ENCODE measurements around the gene BEND6. TPM values are rescaled to one million over a fixed set of nuclear protein-coding genes. Genes with fewer than 3 reads are reported as not detected.

Gene BEND6
- total and polyA plus RNA-seq, 2 of the 8 experiments (the other 6 are each of a cell fraction or from before 2014, with no cell fraction given): 0.71 to 2.1 TPM

- ChIA-PET POLR2A (ENCODE audit: partially characterized antibody) (interaction anchor here (0.6 to 1.5 kb wide), 2 partner anchors 31 to 92 kb away, joined by 3 read pairs; no protein-coding TSS in a partner anchor), CTCF (ENCODE audit: partially characterized antibody) (interaction anchor here (0.5 to 6.0 kb wide), 7 partner anchors 10 to 286 kb away, joined by 3 to 40 read pairs (median 3); partner anchors contain the start of gene BEND6)
- no peak overlapping the region for H2BK20ac ChIP-seq (ENCODE audit: low read length)
- no peaks in the 10 kb centered on the region for H3K36me3 ChIP-seq (ENCODE audit: control insufficient read depth in 2 of 4, insufficient read depth in 4 of 4, low read length in 3 of 4)
- H3K79me2 ChIP-seq (ENCODE audit: control insufficient read depth in 1 of 2, insufficient read depth in 2 of 2, low read length in 2 of 2): no peaks in the 10 kb centered on the region
- no peak overlapping the region for H3K4me3 ChIP-seq (ENCODE audit: extremely low read depth in 1 of 4, insufficient read depth in 2 of 4, low read depth in 3 of 4, low read length in 4 of 4)
- H3K18ac ChIP-seq (ENCODE audit: extremely low read depth, low read length): no peak overlapping the region
- no peak overlapping the region for H2AK5ac ChIP-seq (ENCODE audit: low read depth, low read length)
- no peak overlapping the region for H4K8ac ChIP-seq (ENCODE audit: extremely low read depth, insufficient read depth, low read length)
- no peak overlapping the region for H3K27ac ChIP-seq (ENCODE audit: low read depth, low read length)
- H4K20me1 ChIP-seq (replicated peaks in 1 of 2; ENCODE audit: control insufficient read depth in 1 of 2, insufficient read depth in 2 of 2, low read length in 2 of 2): no peaks in the 10 kb centered on the region
- no peak overlapping the region for H2BK15ac ChIP-seq (ENCODE audit: low read length)
- H3K23me2 ChIP-seq (ENCODE audit: low read depth, low read length): no peaks in the 10 kb centered on the region; the same call in 1 of the 2 replicates
- H4K5ac ChIP-seq (ENCODE audit: insufficient read length, low read depth, low read length): no peak overlapping the region
- H2BK5ac ChIP-seq (ENCODE audit: low read depth, low read length): no peak overlapping the region
- no peak for FAIRE-seq
- H3K4me2 ChIP-seq (ENCODE audit: insufficient read depth in 1 of 2, low read depth in 2 of 2, low read length in 2 of 2): no peak overlapping the region
- no peak overlapping the region for H2BK12ac ChIP-seq (ENCODE audit: low read depth, low read length)
- H3K4ac ChIP-seq (replicated peaks; ENCODE audit: insufficient read length, low read depth, low read length): no peak overlapping the region
- H3K27me3 ChIP-seq (replicated peaks in 1 of 4; ENCODE audit: control insufficient read depth in 3 of 4, extremely low read depth in 1 of 4, insufficient read depth in 3 of 4, low read length in 3 of 4): no peaks in the 10 kb centered on the region
- TF ChIP-seq, protein P1, sequence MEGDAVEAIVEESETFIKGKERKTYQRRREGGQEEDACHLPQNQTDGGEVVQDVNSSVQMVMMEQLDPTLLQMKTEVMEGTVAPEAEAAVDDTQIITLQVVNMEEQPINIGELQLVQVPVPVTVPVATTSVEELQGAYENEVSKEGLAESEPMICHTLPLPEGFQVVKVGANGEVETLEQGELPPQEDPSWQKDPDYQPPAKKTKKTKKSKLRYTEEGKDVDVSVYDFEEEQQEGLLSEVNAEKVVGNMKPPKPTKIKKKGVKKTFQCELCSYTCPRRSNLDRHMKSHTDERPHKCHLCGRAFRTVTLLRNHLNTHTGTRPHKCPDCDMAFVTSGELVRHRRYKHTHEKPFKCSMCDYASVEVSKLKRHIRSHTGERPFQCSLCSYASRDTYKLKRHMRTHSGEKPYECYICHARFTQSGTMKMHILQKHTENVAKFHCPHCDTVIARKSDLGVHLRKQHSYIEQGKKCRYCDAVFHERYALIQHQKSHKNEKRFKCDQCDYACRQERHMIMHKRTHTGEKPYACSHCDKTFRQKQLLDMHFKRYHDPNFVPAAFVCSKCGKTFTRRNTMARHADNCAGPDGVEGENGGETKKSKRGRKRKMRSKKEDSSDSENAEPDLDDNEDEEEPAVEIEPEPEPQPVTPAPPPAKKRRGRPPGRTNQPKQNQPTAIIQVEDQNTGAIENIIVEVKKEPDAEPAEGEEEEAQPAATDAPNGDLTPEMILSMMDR (IDR thresholded peaks at IDR 0.05; ENCODE audit: control extremely low read depth in 1 of 3, insufficient read depth in 1 of 3, low read depth in 1 of 3, low read length in 3 of 3): no peak
- TF ChIP-seq TEAD4 (IDR thresholded peaks at IDR 0.05; ENCODE audit: low read depth, low read length) (no peak), ZNF274 (IDR thresholded peaks at IDR 0.05; ENCODE audit: borderline replicate concordance, extremely low read depth, low read length) (no peak), CHD1 (IDR thresholded peaks at IDR 0.05; ENCODE audit: low read depth, low read length) (no peak), ASH2L (IDR thresholded peaks at IDR 0.05; ENCODE audit: low read length) (no peak), NRF1 (IDR thresholded peaks at IDR 0.05; ENCODE audit: low read depth, low read length) (no peak), TAF1 (IDR thresholded peaks at IDR 0.05; ENCODE audit: low read depth, low read length) (no peak), RFX5 (IDR thresholded peaks at IDR 0.05; ENCODE audit: borderline replicate concordance, low read depth, low read length) (no peak), HDAC2 (IDR thresholded peaks at IDR 0.05; ENCODE audit: borderline replicate concordance in 1 of 2, low read depth in 2 of 2, low read length in 2 of 2) (no peak), EP300 (IDR thresholded peaks at IDR 0.05; ENCODE audit: borderline replicate concordance in 1 of 2, low read depth in 2 of 2, low read length in 2 of 2) (no peak), CBX8 (IDR thresholded peaks at IDR 0.05; ENCODE audit: borderline replicate concordance, low read depth, low read length) (no peak)
- no peak overlapping the region for H3K9ac ChIP-seq (replicated peaks in 1 of 4; ENCODE audit: extremely low read depth in 1 of 4, low read depth in 3 of 4, low read length in 3 of 4)
- H3K9me3 ChIP-seq (ENCODE audit: insufficient read depth in 2 of 2, low read depth in 1 of 2, low read length in 1 of 2): no peaks in the 10 kb centered on the region
- no peak overlapping the region for H3K56ac ChIP-seq (replicated peaks; ENCODE audit: insufficient read length, low read depth, low read length)
- H3K79me1 ChIP-seq (ENCODE audit: low read depth, low read length): no peaks in the 10 kb centered on the region
- no peaks in the 10 kb centered on the region for H3K4me1 ChIP-seq (replicated peaks in 1 of 4; ENCODE audit: control insufficient read depth in 3 of 4, insufficient read depth in 4 of 4, low read length in 3 of 4)
- DNase-seq (ENCODE audit: low read depth in 1 of 2, low spot score in 2 of 2): no peak
- H4K91ac ChIP-seq (replicated peaks; ENCODE audit: insufficient read length, low read length): no peak overlapping the region
- WGBS, 2 experiments (ENCODE audit: extremely low coverage in 1 of 2, insufficient coverage in 1 of 2, insufficient read length in 1 of 2, insufficient replicate concordance in 2 of 2, low coverage in 1 of 2, low lambda C conversion rate in 2 of 2, missing lambda C conversion rate in 1 of 2): 85% methylated on average over 1 of the region's 1 CpG; no CpG with 5 or more reads in 1 of the 2 experiments
- H3K23ac ChIP-seq (ENCODE audit: insufficient read length): no peak overlapping the region
- no peak overlapping the region for H2BK120ac ChIP-seq (replicated peaks; ENCODE audit: low read depth, low read length)
- H3K14ac ChIP-seq (ENCODE audit: insufficient read length): no peak overlapping the region
- H2AFZ ChIP-seq (ENCODE audit: low read length): no peak overlapping the region
These were observed 37.8 kb downstream of the BEND6 start for GRCh38 chr6:56992703-56993102.
